Measurements from ENCODE around the gene GPR149.
"Not testable (repeated sequence)": the region's sequence is repeated elsewhere in the genome, so short reads cannot be mapped to it uniquely, and the experiment has no call there.

Gene GPR149, protein sequence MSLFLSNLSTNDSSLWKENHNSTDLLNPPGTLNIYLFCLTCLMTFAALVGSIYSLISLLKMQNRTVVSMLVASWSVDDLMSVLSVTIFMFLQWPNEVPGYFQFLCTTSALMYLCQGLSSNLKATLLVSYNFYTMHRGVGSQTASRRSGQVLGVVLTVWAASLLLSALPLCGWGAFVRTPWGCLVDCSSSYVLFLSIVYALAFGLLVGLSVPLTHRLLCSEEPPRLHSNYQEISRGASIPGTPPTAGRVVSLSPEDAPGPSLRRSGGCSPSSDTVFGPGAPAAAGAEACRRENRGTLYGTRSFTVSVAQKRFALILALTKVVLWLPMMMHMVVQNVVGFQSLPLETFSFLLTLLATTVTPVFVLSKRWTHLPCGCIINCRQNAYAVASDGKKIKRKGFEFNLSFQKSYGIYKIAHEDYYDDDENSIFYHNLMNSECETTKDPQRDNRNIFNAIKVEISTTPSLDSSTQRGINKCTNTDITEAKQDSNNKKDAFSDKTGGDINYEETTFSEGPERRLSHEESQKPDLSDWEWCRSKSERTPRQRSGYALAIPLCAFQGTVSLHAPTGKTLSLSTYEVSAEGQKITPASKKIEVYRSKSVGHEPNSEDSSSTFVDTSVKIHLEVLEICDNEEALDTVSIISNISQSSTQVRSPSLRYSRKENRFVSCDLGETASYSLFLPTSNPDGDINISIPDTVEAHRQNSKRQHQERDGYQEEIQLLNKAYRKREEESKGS

DNA sequence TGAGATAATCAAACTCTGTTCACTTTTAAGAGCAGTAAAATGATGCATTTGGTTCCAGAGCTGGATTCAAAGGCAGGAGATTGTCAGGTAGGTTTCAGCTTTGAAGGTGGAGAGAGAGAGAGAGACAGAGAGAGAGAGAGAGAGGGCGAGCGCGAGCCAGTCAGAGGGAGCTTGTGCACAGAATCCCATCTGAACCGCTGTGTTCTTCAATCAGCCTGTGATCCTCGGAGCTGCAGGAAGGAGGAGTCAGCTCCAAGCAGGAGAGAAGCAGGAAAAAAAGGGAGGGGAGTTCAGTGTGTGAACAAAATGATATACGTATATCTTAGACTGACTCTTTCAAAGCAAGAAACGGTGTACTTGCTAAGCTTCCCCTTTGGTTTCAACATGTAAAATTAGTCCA is at the start of gene GPR149:
Gene GPR149, minus strand, starts transcription at position 177 of the 400 bp plus-strand sequence. CDS start 575 bp downstream, outside the sequence.
- DNase-seq, result peak; percentile 65

- no peak for DNase-seq
Observed at GRCh38 chr3:154473769-154474168, 43.8 kb upstream of the GPR149 start.

DNA sequence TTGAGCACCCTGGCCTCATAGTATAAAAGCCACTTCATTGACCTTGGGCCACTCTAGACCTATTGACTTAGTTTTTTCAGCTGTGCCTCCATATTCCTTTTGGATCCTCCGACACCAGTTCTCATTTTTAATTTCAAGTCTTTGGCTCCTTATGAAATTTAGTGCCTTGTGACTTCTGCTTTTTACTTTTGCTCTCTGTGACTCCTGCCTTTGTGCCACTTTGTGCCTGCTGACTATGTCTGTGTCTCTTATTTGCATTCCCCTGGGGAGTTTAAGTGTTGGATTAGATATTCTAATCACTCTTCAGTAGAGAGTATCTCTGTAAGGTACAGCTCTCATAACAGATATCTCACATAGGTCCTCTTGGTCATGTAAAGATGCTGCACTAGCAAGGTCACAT is 39.6 kb upstream of the GPR149 start:
- no peak for DNase-seq

DNA sequence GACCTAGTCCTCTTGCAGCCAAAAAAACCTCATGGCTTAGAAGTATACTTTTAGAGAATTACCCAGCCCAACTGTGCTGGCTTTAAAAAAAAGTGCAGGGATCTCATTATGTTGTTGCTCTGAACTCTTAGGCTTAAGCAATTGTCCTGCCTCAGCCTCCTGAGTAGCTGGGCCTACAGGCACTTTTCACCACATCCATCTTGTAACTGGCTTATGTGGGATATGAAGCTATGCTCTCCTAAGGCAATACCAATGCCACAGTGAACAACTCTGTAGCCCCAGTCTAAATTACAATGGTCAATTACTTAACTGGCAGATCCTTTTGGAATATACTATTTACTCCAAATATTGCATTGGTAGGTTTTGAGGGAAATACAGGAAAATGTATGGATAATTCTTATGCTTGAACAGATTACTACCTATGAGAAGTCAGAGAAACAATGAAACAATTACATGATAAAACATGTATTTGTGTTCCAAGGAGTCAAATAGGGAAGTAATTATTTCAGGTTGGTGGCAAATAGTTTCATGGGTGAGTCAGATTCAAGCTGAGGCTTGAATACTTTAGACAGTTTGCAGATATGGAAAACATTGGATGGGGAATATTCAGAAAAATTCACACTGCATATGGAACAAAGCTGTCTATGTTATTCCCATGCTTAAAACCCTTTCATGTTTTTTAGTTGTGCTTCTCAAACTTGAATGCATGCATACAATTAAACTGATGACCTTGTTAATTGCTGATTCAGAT is 34.6 kb upstream of the GPR149 start:
- no peak for DNase-seq

DNA sequence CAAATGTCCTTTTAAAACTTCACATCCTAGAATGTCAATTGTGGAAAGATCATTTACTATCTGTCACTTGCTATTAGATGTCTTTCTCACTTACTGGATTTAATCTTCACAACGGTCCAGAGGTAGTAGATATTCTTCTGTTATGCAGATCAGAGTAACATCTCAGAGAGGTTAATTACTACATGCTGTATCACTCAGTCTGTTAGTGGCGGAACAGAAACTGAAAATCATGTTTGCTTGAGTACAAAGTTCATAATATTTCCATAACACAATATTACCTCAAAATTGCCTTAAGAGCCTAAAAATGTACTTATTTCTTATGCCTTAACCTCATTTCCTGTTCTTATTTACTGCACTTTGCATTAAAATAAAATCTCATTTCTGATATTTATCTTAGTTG is 28.6 kb upstream of the GPR149 start:
- DNase-seq, result no peak

DNA sequence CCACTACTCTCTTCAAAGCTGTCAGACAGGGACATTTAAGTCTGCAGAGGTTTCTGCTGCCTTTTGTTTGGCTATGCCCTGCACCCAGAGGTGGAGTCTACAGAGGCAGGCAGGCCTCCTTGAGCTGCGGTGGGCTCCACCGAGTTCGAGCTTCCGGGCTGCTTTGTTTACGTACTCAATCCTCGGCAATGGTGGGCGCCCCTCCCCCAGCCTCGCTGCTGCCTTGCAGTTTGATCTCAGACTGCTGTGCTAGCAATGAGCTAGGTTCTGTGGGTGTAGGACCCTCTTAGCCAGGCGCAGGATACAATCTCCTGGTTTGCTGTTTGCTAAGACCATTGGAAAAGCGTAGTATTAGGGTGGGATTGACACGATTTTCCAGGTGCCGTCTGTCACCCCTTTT is 9.1 kb upstream of the GPR149 start:
- DNase-seq, result not testable (repeated sequence)

DNA sequence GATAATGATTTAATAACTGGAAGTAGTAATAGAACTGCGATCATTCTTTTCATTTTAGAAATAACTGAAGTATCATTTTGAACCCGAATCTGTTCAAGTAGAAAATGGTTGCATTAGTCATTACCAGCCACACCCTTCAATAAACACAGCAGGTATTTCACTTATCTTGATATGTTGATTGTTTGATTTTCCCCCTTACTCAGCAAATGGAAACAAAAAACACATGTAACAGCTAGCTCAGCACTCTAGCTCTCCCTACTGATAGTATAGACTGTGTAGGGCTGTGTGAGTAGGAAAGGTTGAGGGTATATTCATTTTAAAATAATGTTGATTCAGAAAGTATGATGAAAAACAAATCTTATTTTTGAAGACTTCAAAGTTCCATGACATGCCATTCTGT is 1.1 kb upstream of the GPR149 start:
- DNase-seq, result no peak

GRCh38 chr3:154428286-154429206 is 1.4 kb downstream of the GPR149 start:
- peak; percentile 87 for DNase-seq

DNA sequence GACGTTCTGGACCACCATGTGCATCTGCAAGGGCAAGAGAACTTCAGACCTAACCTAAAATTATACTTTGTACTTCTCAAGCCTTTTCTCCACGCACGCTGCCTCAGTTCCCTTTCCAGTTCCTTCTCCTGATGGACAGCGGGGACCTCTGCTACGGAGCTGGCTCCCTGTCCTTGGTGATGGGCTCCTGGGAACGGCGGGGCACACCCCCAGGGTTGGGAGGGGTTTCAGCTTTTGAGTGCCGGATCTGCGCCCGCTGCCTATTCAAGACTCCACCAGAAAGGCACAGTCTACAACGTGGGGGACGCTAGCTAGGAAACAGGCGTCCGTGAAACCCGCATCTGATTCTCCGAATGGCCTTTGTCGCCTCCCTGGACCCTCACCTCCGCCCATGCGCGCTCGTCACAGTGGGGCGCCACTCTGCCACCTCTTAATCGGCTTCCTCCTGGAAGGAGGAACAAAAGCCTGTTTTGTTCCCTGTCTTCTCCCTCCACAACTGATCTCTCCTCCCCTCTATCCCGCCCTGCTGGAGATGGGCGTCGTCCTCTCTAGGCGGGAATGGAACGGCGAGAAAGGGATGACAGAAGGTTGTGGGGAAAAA is 2.2 kb downstream of the GPR149 start:
- peak; percentile 83 for DNase-seq

DNA sequence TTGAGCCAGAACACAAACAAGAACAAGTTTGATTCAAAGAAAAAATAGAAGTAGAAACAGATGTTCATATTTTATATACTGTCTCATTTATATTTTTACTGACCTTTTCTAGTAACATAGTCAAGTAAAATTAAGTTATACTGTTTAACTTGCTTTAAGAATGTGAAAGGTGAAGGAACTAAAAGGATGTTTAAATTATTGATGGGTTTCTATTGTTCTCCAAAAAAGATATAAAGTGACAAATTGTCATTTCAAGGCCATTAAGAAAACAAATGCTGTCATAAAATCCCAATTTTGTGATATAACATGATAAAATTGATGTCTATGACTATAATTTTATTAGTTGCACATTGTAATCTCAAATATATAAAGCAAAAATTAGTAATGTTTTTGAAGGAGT is 7.3 kb downstream of the GPR149 start:
- DNase-seq, result no peak

DNA sequence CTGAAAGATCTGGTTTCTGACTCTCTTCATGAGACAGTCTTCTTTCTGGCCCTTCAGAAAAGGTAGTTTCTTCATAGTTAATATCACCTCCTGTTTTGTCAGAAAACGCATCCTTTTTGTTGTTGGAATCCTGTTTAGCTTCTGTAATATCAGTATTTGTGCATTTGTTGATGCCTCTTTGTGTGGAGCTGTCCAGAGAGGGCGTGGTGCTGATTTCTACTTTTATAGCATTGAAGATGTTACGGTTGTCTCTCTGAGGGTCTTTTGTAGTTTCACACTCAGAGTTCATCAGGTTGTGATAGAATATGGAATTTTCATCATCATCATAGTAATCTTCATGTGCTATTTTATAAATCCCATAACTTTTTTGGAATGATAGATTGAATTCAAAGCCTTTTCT is 8.9 kb downstream of the GPR149 start:
- peak; percentile 16 for DNase-seq

GRCh38 chr3:154398084-154398967 is 31.7 kb downstream of the GPR149 start:
- no peak for DNase-seq

DNA sequence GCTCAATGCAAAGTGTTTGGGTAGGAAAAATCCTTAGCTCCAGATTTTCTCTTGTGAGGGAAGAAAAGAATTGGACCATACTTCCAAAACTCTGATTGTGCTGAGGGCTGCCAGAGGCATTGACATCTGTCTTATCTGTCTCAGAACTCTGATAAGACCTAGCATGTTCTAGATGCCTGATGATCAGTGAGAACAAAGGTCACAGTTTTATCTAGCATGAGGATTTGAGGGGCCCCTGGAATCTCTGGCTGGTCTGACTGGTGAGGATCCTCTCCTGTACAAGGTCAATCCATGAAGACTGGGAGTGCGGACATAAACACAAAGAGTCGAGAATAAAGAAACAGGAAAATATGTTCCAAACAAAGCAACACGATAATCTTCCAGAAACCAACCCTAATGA is 40.1 kb downstream of the GPR149 start:
- DNase-seq, result no peak

DNA sequence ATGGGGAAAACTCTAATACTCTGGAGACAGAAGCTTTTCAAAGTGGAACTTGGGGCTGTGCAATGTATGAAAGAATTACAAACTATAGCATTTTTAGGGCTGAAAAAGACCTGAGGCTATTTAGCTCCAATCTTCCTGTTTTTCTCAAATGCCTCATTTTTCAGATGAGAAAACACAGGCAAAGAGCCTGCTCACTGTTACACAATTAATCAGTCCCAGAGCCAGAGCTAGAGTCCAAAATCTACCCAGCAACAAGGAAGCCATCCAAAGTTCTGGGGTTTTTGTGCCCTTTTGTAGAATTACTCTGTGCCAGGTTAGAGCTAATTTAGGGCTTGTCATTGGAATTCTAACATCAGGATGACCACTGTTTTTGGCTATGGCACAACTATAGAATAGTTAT is 45.5 kb downstream of the GPR149 start:
- DNase-seq, result no peak

- DNase-seq, result no peak
Observed at GRCh38 chr3:154378311-154378710, 51.7 kb downstream of the GPR149 start.

- DNase-seq, result no peak
Observed at GRCh38 chr3:154367221-154367620, 62.8 kb downstream of the GPR149 start.

DNA sequence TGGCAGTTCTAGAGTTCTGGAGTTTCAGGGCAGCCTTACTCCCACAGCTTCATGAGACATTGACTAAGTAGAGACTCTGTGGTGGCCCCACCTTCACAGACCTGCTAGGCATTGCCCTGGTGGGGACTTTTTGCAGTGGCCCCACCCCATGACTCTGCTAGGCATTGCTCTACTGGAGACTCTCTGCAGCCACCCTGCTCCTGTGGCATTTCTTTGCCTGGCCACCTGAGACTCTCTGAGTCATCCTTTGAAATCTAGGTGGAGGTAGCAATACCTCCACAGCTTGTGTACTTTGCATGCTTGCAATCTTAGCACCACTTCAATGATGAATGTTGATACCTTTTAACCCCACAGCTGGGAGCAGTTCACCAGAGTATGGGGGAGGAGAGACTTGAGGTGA is 65.1 kb downstream of the GPR149 start:
- no peak for DNase-seq

DNA sequence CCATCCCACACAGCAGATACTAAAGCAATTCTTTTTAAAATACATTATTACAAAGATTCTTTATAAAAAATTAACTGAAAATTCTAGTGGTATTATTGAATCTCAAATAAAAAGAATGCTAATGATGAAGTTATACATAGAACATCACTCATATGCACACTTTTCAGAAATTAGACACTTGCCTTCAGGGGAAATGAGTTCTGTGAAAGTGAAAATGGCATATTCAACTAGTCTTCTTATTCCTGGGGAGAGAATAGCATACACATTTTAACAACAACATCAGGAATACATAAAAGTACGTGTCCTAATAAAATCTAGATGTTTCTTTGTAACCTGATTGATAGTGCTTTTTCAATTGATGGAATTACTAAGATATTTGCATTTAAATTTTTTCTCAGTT is 68.9 kb downstream of the GPR149 start:
- no peak for DNase-seq

DNA sequence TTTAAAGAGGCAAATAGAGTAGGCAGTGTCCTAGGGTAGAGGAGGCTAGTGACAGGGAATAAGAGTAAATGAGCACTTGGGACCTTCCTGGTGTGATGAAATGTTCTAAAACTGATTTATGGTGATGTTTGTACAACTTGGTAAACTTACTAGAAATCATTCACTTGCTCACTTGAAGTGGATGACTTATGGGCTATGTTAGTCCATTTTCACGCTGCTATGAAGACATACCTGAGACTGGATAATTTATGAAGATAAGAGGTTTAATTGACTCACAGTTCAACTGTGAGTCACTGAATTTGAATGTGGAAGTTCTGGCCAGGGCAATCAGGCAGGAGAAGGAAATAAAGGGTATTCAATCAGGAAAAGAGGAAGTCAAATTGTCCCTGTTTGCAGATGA is 74.0 kb downstream of the GPR149 start:
- DNase-seq, result no peak

DNA sequence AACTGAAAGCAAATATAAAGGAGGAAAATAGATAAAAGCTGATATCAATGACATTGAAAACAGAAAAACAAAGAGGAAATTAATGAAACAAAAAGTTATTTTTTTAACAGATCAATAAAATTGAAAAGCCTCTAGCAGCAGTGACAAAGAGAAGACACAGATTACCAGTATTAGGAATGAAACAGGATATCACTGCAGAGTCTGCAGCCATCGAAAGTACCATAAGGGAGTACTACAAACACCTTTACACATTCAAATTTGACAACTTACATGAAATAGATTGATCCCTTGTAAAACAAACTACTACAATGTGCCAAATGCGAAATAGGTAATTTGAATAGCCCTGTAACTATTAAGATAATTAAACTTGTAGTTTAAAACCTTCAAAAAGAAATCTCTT is 80.8 kb downstream of the GPR149 start:
- no peak for DNase-seq
